Small intestine (tissue), 7 donors: ENCODE results near the gene TBRG4. TPM values are rescaled to one million over a fixed set of nuclear protein-coding genes. Genes with fewer than 3 reads are reported as not detected.
"Not testable (repeated sequence)": the region's sequence is repeated elsewhere in the genome, so short reads cannot be mapped to it uniquely, and the experiment has no call there.

Experiments
- DNase-seq, 2 donors: peaks; one replicate each; pipeline versions ENCODE4 v3.0.0 to v3.0.0-alpha.2; 2013
- FAIRE-seq: peaks from 2 replicates; lab custom pipeline; 2012; peaks lifted over from hg19 to GRCh38; lab: Jason Lieb, UNC
- H3K27ac ChIP-seq, 3 donors: one replicate each; pipeline ENCODE4 v1.5.1; 2013; ENCODE audit warnings: low read length in 2 of 3, mild to moderate bottlenecking in 2 of 3, control low read depth in 1 of 3, inconsistent platforms in 1 of 3, low read depth in 1 of 3, moderate library complexity in 1 of 3
- H3K27me3 ChIP-seq, 3 donors: one replicate each; pipeline ENCODE4 v1.6.1; 2013; ENCODE audit warnings: low read length in 3 of 3, inconsistent platforms in 1 of 3; ENCODE audit not compliant: control insufficient read depth in 3 of 3, insufficient read depth in 3 of 3
- H3K36me3 ChIP-seq, 3 donors: one replicate each; pipeline ENCODE4 v1.6.1; 2013; ENCODE audit warnings: low read length in 3 of 3, inconsistent platforms in 1 of 3, low read depth in 1 of 3, mild to moderate bottlenecking in 1 of 3, moderate library complexity in 1 of 3; ENCODE audit not compliant: control insufficient read depth in 3 of 3, insufficient read depth in 2 of 3
- H3K4me1 ChIP-seq, 3 donors: one replicate each; pipeline ENCODE4 v1.6.1; 2013; ENCODE audit warnings: low read length in 2 of 3, inconsistent platforms in 1 of 3, low read depth in 1 of 3, mild to moderate bottlenecking in 1 of 3, moderate library complexity in 1 of 3; ENCODE audit not compliant: control insufficient read depth in 3 of 3, insufficient read depth in 2 of 3
- H3K4me3 ChIP-seq, 3 donors: one replicate each; pipeline ENCODE4 v1.5.1; 2013; ENCODE audit warnings: low read length in 3 of 3, control low read depth in 1 of 3, inconsistent platforms in 1 of 3, low read depth in 1 of 3, mild to moderate bottlenecking in 1 of 3, moderate library complexity in 1 of 3
- H3K9me3 ChIP-seq, 2 donors: one replicate each; pipeline ENCODE4 v1.6.1; 2013; ENCODE audit warnings: low read depth in 1 of 2, low read length in 1 of 2; ENCODE audit not compliant: control insufficient read depth in 2 of 2, insufficient read depth in 1 of 2
- WGBS, 3 donors: extraction: QIAGEN DNeasy Blood & Tissue Kit; methylation state at CpG; one replicate each; pipeline ENCODE4 v1.1.7; 2013; 5-methylcytosine and 5-hydroxymethylcytosine counted together
- polyA plus RNA-seq, 4 donors: library from polyadenylated mRNA; stranded (reverse) in 3 of 4; unstranded in 1 of 4; fragments of 200-250 nt in 3 of 4; fragments of 120-200 nt in 1 of 4; gene quantifications; one replicate each; pipeline versions ENCODE4 v1.2.1 to v1.2.3, GENCODE V29; 2013
- donor health status: healthy with polysubstance abuse.
- donor health status: control.
- donor health status: control.
- donor health status: Bipolar disorder and iron deficiency.
- donor health status: healthy.

The TBRG4 gene
- polyA plus RNA-seq, 4 donors: 44.9 to 70.7 (median 58.2) TPM

DNA sequence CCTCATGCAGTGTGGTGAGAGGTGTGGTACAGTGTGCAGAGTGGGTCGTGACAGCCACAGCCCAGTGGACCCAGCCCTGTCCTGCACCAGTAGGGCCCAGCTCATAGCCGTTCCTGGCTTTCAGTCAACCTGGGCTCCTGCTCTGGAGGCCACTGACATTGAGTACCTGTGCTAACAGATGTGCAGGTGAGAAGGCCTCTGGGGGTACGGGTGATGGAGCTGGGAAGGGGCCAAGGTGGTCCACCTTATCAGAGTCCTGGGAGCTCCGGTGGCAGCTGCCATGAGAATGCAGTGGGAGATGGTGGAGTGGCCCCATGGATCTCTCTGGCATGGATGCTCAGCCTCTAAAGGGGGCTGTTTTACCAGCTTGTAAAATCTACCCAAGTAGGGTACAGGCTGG is 6.1 kb upstream of the TBRG4 start:
- Histone ChIP-seq H3K36me3 (no peaks in the 10 kb centered on the region), H3K27me3 (no peaks in the 10 kb centered on the region), H3K27ac (no peak overlapping the region), H3K4me3 (no peak overlapping the region), H3K9me3 (peaks cover 0 to 9% of the 10 kb centered on the region in 2 donors), H3K4me1 (peaks cover 0 to 9% (median 0%) of the 10 kb centered on the region in 3 donors)
- no peak for DNase-seq
- FAIRE-seq: no peak
- 69 to 80% (median 77%) methylated on average over 4 of the region's 4 CpGs for WGBS, 3 donors

DNA sequence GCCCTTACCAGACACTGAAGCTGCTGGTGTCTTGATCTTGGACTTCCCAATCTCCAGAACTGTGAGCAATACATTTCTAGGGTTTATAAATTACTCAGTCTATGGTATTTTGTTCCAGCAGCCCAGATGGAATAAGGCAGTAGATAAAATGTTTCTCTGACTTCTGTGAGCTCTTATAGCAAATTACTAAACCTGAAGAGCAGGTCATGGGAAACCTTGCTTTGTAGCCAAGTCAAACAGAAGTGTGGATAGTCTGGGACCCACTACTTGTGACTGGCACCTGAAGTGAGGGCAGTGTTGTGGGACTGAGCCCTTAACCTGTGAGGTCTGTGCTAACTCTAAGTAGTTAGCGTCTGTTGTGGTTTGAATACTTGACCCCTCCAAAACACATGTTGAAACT is 4.6 kb upstream of the TBRG4 start:
- Histone ChIP-seq H3K9me3 (peaks cover 0 to under 1% of the 10 kb centered on the region in 2 donors), H3K4me3 (no peak overlapping the region), H3K27ac (no peak overlapping the region), H3K27me3 (no peaks in the 10 kb centered on the region), H3K4me1 (peaks cover 0 to 9% (median 0%) of the 10 kb centered on the region in 3 donors), H3K36me3 (no peaks in the 10 kb centered on the region)
- WGBS, 3 donors: 77 to 100% (median 93%) methylated on average over 1 of the region's 1 CpG
- FAIRE-seq (no peak), DNase-seq (no peak)

DNA sequence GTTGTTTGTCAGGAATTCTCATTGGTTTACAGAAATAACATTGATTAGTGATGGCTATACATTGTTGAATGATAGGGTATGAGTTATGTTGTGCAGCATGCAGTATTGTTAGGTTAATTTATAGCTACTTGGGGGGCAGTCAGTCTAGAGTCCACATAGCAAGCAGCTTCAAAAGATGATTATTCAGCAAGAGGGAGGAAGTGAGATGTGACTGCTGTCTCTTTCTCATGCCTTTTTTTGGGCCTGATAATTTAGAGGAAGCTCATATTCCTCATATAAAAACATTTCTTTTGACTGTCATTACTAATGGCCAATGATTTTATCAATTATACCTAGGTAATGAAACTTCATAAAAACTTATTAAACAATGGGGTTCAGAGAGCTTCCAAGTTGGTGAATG is 3.4 kb upstream of the TBRG4 start:
- Histone ChIP-seq H3K4me3 (no peak overlapping the region), H3K4me1 (peaks cover 0 to 15% (median 0%) of the 10 kb centered on the region in 3 donors), H3K27ac (peak overlapping the region in 1 of 3 donors; percentile 0), H3K27me3 (no peaks in the 10 kb centered on the region), H3K9me3 (no peaks in the 10 kb centered on the region), H3K36me3 (no peaks in the 10 kb centered on the region)
- DNase-seq (peak in 1 of 2 donors; percentile 50), FAIRE-seq (no peak)

DNA sequence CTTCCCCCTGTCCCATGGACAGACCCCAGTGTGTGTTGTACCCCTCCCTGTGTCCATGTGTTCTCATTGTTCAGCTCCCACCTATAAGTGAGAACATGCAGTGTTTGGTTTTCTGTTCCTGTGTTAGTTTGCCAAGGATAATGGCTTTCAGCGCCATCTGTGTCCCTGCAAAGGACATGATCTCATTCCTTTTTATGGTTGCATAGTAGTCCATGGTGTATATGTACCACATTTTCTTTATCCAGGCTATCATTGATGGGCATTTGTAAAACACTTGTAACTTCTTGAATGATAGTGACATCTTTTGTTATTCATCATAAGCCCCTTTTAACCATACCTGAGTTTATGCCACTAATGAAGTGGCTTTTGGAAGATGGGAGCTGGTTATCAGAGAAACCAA is 2.8 kb upstream of the TBRG4 start:
- 63 to 75% (median 69%) methylated on average over 1 of the region's 1 CpG for WGBS, 3 donors
- H3K4me3 ChIP-seq, H3K27ac ChIP-seq, H3K27me3 ChIP-seq, H3K36me3 ChIP-seq, H3K9me3 ChIP-seq, FAIRE-seq, DNase-seq: not testable (repeated sequence)
- H3K4me1 ChIP-seq: peaks cover 0 to 16% (median 0%) of the 10 kb centered on the region in 3 donors

DNA sequence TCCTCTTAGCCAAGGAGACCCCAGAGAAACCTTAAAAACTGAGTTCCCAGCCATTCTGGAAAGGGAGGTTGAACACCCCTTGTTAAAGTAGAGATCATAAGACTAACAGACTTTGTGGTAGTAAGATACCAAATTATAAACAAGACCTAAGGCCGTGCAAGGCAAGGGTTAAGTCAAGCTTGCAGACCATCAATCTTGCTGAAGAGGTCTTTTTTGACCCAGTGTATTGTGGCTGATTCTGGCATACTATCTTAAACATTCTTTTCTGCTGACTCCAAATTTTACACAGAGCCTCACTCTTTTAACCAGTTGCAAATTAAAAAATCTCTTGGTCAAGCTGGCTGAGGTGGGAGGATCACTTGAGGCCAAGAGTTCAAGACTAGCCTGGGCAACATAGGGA is 1.2 kb upstream of the TBRG4 start:
- FAIRE-seq (no peak), DNase-seq (no peak)
- WGBS, 3 donors: 87 to 92% (median 89%) methylated on average over 1 of the region's 1 CpG
- H3K9me3 ChIP-seq: no peaks in the 10 kb centered on the region
- H3K27ac ChIP-seq: peak overlapping the region in 1 of 3 donors; percentile 99
- no peak overlapping the region for H3K4me3 ChIP-seq
- no peaks in the 10 kb centered on the region for H3K27me3 ChIP-seq
- peaks cover 4 to 16% (median 8%) of the 10 kb centered on the region in 3 donors for H3K4me1 ChIP-seq
- H3K36me3 ChIP-seq: peaks cover 7 to 13% (median 8%) of the 10 kb centered on the region in 3 donors

DNA sequence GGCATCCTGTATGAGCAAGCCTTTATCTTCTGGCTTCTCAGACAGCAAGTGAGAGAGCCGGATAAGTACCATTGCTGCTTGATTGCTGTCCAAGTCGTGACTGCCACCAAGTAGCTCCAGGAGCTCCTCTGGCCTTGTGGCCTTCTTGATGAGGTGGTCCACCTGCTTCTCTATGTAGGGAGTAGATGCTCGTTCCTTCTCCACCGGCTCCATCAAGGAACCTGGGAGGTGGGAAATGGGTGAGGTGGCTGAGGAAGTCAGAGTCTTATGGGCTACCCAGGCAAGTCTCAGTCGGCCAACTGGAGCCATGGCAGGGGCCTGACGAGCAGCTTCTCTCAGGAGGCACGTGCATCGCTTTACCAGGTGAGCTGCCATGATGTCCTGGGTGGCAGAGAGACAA is 2.6 kb downstream of the TBRG4 start:
- Histone ChIP-seq H3K36me3 (peaks cover 11 to 49% (median 22%) of the 10 kb centered on the region in 3 donors), H3K4me1 (peaks cover 4 to 14% (median 8%) of the 10 kb centered on the region in 3 donors), H3K4me3 (no peak overlapping the region), H3K27me3 (no peaks in the 10 kb centered on the region), H3K9me3 (no peaks in the 10 kb centered on the region), H3K27ac (no peak overlapping the region)
- 65 to 80% (median 77%) methylated on average over 8 of the region's 8 CpGs for WGBS, 3 donors
- DNase-seq (no peak), FAIRE-seq (no peak)

DNA sequence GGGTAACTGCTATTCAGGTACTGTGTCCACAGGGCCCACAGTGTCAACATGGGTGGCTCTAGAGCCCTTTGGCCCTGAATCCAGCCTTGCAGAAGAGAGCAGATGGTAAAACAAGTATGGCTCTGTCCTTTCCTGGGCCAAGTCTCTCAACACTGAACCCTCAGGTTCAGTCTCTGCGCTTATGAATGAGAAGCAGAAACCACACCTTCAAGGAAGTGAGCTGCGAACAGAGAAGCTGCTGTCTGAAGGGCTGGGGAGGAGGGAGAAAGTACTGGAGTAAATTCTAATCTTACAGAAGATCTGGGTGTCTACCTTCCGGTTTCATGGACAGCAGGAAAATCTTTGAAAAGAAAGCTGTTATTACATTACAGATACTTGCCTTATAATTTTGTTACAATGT is 4.1 kb downstream of the TBRG4 start:
- 14 to 47% (median 34%) methylated on average over 3 of the region's 3 CpGs for WGBS, 3 donors
- H3K36me3 ChIP-seq: peaks cover 22 to 63% (median 28%) of the 10 kb centered on the region in 3 donors

DNA sequence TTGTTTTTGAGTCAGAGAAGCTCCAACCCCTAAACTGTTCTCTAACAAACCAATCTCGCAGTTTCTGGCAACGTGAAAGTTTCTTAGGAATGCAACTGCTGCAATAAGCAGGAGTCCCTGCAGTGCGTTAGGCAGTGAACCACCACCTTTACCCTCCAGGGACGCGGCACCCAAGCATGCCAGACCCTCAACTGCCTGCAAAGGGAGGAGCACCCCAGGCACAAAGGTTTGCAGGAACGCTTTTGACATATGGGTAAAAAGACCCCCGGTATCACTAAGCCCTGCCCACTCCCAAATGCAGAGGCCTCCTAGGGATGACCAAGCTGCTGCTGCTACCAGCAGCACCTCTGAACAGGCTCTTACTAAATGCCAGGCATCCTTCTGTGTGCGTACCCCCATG is 4.7 kb downstream of the TBRG4 start:
- 69 to 82% (median 71%) methylated on average over 8 of the region's 8 CpGs for WGBS, 3 donors
- no peak for DNase-seq
- Histone ChIP-seq H3K9me3 (no peaks in the 10 kb centered on the region), H3K27ac (no peak overlapping the region), H3K4me3 (no peak overlapping the region), H3K36me3 (peaks cover 28 to 69% (median 31%) of the 10 kb centered on the region in 3 donors), H3K4me1 (peaks cover 4 to 14% (median 8%) of the 10 kb centered on the region in 3 donors), H3K27me3 (no peaks in the 10 kb centered on the region)
- FAIRE-seq: no peak

More for the DNA sequence above, 4.1 kb downstream of the TBRG4 start:
- H3K9me3 ChIP-seq: no peaks in the 10 kb centered on the region
- FAIRE-seq: no peak
- no peak overlapping the region for H3K27ac ChIP-seq
- H3K27me3 ChIP-seq: no peaks in the 10 kb centered on the region
- DNase-seq: peak in 1 of 2 donors; percentile 22
- H3K4me3 ChIP-seq: no peak overlapping the region
- H3K4me1 ChIP-seq: peaks cover 4 to 14% (median 8%) of the 10 kb centered on the region in 3 donors
